Stimulated activated CD4-positive, alpha-beta T cell treated with anti-CD3 and anti-CD28 coated beads, TNF-alpha, amount 100 ng/mL, for 4 hours (primary cell): Measurements from ENCODE around the gene SEZ6L.
"Not testable (repeated sequence)": the region's sequence is repeated elsewhere in the genome, so short reads cannot be mapped to it uniquely, and the experiment has no call there.

ENCODE experiments used
- DNase-seq, 3 experiments: peaks; one replicate each; pipeline ENCODE4 v3.0.0-alpha.2; 2020; ENCODE audit warnings: low read depth in 3 of 3

SEZ6L gene

DNA sequence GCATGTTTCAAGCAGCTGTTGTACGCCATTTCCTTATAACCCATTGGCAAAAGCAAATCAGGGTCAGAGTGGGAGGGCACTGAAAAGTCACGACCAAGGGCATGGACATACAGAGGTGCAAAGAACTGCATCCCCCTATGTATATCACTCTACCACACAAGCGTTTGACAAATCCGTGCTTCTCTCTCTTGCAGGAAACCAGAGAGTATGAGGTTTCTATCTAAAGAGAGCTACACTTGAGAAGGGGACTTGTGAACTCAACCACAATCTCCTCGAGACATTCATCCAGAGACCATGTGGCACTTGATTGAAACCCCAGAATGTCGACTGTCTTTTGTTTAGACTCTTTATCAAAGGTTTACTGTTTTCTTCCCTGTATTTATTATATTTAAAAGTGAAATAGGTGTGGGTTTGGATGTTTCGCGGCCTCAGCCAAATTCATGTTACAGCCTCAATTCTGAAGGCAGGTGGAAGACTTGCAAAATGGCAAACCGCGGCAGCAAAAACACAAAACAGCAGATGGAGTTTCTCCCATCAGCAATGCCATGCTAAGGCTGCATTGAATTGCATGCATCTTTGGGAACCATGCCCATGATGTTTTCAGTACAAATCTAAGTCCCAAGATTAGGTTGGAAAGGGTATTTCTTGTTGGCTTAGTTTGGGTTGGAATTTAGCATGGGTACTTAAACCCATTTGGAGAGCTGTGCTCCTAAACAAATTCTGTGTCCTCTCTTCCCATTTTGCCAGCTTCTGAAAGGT lies 211.0 kb downstream of the SEZ6L start:
- DNase-seq, result no peak

DNA sequence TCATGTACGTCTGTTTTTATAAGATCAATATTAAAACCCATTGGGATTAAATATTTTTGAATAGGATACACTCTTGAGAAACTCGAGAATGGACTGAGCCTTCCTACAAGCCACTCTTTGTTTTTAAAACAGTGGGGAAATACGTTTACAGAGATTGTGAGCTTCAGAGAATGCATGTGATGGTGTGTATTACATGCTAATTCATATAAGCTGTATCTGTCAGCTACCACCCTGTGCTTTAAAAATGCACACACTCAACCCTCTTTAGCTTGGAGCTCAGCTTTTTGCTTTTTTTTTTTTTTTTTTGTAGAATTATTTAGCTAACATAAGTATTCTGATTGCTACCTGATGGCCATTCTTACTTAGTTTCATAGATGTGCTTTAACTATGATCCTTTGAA lies 213.5 kb downstream of the SEZ6L start:
- DNase-seq, result no peak

DNA sequence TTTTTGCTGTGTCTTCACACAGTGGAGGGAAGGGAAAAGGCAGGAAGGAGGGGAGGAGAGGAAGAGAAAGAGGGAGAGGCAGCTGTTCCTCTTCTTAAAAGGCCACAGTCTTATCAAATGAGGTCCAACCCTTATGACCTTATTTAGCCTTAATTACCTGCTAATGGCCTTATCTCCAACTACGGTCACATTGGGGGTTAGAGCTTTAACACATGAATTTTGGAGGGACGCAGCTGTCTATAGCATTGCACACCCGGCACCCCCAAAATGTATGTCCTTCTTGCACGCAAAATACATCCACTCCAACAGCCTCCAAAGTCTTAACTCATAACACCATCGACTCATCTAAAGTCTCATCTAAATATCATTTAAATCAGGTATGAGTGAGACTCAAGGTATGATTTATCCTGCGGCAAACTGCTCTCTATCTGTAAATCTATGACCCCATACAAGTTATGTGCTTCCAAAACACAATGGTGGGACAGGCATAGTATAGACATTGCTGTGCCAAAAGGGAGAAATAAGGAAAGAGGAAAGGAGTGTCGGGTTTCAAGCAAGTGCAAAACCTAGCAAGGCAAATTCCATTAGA lies 214.8 kb downstream of the SEZ6L start:
- DNase-seq, result no peak

DNA sequence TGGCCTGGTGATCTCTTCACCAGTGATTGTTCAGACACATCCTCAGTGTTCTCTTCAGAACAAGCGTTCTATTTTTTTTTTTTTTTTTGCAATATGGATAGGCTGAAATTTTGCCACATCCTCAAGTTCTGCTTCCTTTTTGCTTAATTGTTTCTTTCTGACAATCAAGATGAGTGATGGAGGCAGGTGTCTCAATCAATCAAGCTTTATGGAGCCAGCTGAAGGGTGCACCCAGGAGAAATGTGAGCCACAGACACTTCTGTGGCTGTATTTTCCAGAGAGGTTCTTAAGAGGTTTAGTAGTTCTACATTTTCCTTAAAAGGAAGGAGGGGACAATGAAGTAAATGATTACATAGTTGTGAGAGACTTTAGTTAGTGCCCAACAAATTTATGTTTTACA lies 215.9 kb downstream of the SEZ6L start:
- no peak for DNase-seq

DNA sequence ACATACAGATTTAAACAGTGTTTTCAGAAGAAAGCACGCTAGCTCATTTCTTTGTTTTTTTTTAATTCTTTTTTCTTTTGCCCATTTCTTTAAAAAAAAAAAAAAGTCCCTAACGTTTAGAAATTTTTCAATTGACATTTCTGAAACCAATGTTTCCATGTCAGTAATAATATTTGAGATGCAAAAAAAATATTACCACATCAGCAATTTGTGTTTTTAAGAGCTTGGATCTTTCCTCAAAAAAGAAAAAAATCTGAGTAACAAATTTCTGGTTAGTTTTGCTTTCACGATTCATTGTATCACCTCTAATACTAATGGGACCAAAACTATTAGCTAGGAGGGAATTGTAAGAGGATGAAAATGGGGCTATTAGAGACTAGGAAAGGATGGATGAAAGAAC lies 219.9 kb downstream of the SEZ6L start:
- DNase-seq, result no peak

DNA sequence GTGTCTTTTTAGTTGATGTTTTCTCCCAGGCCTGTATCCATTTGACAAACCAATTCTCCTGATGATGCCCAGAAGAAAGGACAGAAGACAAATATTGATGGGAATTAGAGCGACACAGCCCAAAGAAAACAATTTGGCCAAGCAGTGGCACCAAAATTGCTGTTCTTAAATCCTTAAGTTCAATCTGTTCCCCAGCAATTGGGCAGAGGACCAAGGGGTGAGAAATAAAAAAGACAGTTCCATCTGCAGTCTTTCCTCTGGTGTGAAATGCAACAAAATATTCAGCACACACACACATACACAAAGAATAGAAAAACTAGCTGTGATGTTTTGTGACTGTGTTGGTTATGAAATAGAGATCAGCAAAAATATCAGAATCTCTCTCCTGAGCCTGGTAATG lies 221.8 kb downstream of the SEZ6L start:
- no peak for DNase-seq

DNA sequence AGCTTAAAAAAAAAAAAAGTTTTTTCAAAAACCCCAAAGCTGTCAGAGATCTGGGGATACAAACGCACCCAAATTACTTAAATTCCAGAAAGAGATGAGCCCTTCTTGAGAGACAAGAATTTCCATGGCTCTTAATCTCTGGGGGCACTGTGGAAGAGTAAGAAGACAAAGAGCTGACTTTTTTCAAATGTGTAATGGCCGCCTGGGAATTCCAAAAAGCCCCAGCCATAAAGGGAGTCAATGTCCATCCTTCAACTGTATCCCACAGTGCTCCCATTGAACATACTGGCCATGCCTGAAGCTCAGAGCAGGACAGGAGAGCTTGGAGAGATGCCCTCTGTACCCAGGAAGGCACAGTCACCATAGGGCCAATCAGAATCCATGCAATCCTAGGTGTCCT lies 222.4 kb downstream of the SEZ6L start:
- DNase-seq, result no peak

DNA sequence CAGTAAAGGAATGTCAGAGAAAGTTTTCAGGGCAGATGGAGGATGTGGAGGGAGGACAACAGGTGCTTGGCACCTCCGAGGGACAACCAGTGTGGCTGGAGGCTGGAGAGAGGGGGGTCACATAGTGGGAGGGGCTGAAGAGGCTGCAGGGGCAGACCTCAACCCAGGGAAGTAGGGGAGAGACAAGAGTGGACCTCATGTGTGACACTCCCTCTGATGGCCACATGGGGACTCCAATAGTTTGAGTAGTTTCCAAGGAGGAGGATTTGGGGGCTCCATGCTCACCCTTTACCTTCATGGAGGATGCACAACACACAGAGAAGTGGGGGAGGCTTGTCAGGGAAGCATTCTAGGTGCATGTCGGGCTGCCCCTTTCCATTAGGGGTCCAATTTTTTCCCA lies 224.7 kb downstream of the SEZ6L start:
- DNase-seq, result no peak

DNA sequence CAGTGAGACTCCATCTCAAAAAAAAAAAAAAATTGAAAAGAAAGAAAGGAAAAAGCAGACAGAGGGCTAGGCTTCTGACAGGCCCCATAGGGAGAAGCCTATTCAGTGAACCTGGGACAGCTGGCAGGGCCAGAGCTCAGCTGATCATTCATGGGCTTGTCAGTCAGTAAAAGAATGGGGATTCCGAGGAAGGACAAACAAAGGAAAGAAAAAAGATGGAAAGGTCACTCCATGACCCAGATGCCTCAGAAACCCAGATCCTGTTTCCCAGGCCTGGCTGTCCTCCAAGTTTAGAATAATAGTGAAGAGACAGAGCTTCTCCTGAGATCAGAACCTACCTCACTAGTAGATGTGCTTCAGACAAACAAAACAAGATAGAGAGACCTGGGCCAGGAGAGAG lies 225.5 kb downstream of the SEZ6L start:
- DNase-seq, result no peak

DNA sequence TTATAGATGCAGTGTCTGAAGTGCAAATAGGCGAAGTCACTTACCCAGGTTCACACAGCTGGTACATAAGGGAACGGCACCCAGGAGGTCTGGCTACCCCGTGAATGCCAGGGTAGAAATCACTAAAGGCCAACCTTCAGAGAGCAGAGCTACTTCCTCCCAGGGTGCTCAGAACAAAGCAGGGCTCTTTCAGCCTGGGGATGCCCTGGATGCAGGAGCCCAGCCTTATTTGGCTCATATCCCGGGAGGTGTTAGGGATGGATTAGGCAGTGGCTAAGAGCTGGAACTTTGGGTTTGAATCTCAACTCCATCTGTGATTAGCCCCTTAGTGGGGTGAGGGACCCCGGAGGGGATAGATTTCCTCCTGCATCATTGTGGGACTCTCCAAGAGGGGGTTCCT lies 226.7 kb downstream of the SEZ6L start:
- DNase-seq, result no peak

DNA sequence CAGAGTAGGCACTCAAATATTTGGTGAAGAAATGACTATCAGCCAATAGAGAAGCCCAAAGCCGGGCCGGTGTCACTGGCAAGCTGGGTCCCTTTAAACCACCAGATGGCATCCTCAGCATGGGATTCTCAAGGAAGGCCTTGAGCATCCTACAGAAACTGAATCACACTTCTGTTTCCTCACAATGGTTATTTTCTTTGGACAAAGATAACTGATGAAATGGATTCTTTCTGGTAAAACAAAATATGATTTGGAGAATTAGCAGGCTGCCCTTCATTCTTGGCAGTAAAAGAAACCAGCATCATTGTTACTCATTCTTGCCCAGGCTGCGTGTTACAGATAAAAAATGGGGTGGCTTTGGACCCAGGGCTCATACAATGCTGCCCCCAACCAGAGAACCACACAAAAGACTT lies 229.5 kb downstream of the SEZ6L start:
- DNase-seq, result peak; percentile 12 to 35 (median 17)

DNA sequence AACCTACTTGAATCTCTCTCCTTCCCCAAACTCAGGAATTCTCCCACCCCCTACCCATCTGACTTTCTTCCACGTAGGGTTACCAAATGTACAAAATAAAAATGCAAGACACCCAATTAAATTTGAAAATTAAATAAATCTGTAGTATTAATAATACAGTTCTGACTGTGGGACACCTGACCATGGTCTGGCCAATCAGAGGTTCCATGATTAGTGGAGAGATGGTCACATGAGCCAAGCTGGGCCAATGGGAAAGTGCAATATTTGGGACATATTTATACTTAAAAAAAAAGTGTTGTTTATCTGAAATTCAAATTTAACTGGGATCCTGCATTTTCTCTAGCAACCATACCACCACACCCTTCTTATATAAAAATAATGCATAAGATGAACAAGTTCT lies 230.0 kb downstream of the SEZ6L start:
- no peak for DNase-seq

DNA sequence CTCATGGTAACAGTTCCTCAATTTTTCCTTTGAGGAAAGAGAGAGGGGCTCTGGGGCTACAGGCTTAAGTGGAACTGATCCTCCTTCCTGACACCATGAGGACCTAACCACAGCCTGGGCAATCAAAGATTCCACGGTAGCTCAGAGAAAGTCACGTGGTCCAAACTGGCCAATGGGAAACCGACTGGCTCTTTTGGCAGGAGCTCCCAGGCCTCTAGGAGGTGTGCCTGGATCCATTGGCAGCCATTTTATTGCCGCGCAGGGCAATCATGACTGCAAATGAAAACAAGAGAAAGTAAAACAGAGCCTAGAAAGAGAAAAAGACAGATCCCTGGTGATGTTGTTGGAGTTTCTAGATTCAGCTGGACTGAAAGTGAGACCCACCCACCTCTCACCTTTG lies 232.5 kb downstream of the SEZ6L start:
- no peak for DNase-seq

DNA sequence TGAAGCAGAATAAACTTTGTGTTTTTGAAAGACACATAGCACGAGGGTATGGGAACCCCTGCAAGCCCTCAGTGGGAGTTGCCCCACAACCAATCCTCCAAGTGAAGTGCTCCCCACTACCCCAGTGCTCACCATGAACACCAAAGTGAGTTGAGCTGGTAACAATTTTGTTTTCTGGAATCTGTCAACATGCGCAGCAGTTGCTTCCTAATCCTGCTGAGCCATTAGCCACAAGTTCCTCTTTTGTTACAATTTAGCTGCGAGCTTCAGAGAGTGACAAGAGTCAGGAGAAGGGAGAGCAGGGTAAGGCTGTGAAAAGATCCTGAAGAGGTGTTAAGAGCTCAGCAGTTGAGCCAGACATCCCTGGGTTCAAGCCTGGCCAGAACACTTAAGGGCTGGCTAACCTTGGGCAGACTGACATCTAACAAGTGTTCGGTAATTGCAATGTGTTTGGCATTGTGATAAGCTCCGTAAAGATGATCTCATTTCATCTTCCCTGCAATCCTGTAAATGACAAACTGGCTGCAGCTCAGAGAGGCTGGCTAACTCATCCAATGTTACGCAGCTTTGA lies 235.7 kb downstream of the SEZ6L start:
- no peak for DNase-seq

DNA sequence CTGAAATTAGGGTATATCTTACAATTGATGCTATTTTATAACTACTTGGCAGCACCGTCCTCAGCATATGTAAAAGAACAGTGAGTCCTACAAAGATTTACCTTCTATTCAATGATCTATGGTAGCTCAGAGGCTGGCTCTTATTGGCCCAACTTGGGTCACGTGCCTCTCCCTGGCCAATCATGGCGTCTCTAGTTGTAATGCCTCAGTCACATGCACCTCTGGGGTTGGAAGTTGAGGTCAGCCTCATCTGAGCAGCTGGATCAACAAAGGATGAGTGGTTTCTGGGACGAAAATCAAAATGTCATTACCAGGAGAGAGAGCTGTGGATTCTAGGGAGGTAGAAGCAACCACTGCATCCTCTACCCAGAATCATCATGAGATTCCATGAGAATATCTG lies 236.9 kb downstream of the SEZ6L start:
- DNase-seq, result no peak

DNA sequence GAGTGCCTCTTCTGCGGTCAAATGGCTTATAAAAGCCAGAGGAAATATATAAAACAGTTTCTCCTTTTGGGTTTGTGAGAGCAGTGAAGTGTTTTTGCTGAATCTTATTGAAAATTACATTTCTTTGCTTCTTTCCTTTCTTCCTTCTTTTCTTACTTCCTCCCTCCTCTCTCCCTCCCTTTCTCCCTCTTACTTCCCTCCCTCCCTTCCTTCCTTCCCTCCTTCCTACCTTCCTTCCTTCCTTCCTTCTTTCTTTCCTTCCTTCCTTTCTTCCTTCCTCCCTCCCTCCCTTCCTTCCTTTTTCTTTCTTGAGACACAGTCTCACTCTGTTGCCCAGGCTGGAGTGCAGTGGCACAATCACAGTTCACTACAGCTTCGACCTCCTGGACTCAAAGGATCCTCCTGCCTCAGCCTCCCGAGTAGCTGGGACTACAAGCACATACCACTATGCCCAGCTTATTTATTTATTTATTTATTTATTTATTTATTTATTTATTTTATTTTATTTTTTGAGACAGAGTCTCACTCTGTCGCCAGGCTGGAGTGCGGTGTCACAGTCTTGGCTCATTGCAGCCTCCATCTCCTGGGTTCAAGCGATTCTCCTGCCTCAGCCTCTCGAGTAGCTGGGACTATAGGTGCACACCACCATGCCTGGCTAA lies 239.4 kb downstream of the SEZ6L start:
- not testable (repeated sequence) for DNase-seq

DNA sequence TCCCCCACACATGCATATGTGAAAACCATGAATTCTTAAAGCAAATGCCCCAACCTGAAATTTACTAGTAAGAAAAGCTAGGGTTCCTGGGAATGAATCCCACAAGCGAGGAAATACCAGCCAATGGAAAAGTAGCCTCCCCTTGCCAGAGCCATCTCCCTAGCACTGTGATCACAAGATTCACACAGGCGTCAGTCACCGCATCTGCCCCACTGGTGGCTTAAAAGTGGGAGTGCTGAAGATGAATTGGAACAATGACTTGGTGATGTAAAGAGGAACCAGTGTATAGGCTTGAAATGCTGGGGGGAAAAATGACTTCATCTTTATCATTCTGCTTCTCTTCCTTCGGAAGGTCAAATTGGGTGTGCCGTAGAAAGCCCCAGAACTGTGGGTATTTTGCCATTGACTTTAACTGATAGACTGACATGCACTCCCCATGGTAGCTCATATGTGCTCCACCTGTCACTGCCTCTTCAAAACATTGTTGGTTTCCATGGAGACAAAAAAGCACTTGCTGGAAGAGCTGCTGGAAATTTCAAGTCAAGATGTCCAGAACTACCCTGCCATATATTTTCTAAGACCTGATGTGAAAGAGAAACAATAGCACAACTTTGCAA lies 240.6 kb downstream of the SEZ6L start:
- DNase-seq, result no peak

DNA sequence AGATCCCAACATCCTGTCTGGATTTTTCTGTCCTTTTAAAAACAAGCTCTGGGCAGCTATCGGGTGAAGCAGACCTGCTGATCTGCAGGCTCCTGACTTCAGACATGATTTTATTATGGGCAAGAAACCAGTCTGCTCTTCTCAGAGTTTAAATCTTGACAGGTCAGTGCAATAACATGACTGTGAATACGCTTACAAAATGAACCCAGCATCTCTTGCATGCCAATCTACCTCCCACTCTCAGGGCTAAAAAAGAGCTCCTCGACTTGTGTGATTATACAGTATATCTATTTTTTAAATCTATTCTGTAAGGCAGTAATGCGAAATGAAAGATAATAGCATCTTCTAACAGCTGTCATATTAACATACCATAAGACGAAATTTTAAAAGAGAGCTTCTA lies 241.1 kb downstream of the SEZ6L start:
- no peak for DNase-seq

DNA sequence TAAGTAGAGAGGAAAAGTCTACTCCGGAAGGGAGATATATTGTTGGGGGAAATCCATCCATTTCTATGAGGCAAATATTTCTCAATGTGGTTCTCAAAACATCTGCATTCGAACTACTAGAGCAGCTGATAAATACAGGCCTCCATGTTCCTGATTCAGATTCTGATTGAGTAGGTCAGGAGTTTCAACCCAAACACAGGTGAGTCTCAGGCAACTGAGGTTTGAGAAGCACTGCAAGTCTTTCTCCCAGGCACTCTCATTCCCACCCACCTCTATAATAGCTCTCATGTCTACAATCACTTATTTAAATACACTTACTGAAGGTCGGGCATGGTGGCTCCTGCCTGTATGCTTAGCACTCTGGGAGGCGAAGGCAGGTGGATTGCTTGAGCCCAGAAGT lies 245.1 kb downstream of the SEZ6L start:
- DNase-seq, result no peak

DNA sequence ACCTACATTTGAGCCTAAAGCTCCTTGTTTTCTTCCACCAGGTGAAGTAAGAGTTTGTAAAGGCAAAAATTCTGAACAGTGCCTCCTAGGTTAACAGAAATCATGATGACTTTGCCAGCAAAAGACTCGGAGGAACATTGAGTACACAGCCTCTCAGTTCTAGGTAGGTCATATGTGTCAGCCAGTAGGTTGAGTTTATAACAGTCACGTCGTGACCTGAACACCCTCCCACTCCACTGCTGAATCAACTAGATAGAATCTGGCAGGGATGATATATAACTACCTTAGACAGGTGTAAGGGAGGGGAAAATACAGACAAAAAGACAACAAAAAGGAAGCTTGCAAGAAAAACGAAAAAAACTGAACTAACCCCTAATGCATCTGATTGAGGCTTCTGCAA lies 247.0 kb downstream of the SEZ6L start:
- no peak for DNase-seq

DNA sequence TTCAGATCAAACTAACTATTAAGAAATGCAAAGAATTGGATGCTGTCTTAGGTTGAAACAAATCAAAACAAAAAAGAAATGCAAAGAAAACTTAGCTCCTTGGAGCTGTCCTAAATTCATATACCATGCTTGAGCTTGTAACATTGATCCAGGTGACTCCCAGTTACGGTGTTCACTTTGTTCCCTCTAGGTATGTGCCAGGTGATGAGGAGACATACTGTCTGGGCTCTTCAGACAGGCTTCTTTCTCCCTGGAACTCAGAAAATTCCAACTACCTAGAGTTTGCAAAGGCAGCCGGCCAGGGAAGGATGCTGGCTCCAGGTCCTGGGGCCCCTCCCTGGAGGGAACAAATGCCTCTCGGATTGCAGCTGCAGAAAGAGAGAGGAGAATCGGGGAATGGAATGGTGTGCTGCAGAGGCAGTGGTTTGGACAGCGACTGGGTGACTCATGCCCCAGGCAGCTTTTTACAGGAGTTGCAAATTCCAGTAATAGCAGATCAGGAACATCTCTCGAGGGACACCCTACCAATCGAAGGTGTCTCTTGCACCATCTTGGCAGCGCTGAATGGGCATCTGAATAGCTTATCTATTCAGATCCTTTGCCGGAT lies 247.5 kb downstream of the SEZ6L start:
- DNase-seq, result no peak

DNA sequence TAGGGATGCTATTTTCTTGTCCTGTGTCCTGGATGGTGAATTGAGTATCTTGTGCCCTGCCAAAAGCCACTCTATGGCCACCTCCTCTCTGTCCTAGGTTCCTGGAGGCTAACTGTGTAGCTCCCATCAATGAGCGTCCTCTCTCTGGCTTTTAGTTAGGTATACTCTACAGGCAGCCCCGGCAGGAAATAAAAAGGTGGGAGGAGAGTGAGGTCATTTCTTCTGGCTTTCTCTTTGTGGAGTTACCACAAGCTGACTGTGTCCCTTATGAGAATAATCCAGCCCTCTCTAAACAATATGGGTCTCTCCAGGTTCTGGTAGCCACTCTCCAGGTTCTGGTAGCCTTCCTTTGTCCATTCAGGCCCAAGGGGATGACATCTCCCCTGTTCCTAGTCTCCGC lies 248.1 kb downstream of the SEZ6L start:
- DNase-seq, result no peak
